HepG2 (cell line): ENCODE results near the gene PPARA. TPM values are rescaled to one million over a fixed set of nuclear protein-coding genes. Genes with fewer than 3 reads are reported as not detected.

ENCODE experiments used
- ATAC-seq: fragments of 200-7000 bp; cut with Tn5 transposase; 3 replicates; pipeline ENCODE4 v1.9.1; 2020; ENCODE audit warnings: mild to moderate bottlenecking, moderate library complexity
- BruUV-seq: library from RNA; stranded (reverse); fragments of 400-500 nt; replicated peaks from 2 replicates; lab custom pipeline; 2021; lab: Mats Ljungman, UMichigan
- CTCF ChIA-PET: fragments of 300-600 bp; formaldehyde crosslinking; extraction: SDS; loops from one replicate; lab custom pipeline; 2021; ENCODE audit warnings: low total read pairs, inconsistent platforms, low intra/inter-chr PET ratio; lab: Yijun Ruan, JAX
- POLR2A ChIA-PET: fragments of 350-600 bp; sonication (Branson Sonifier 250); formaldehyde crosslinking; loops from one replicate; lab custom pipeline; 2020; ENCODE audit warnings: antibody characterized with exemption, inconsistent platforms; lab: Yijun Ruan, JAX
- DNase-seq: peaks from one replicate; pipeline ENCODE4 v3.0.0-alpha.2; 2015; ENCODE audit warnings: low spot score
- FAIRE-seq: peaks from 3 replicates; lab custom pipeline; 2011; peaks lifted over from hg19 to GRCh38; lab: Jason Lieb, UNC
- H2AFZ ChIP-seq: one replicate; pipeline ENCODE4 v1.6.1; 2011; ENCODE audit warnings: low read length, inconsistent platforms
- H3K27ac ChIP-seq: fragments of 300-600 bp; 3 replicates; pipeline ENCODE4 v1.8.0; 2011; ENCODE audit warnings: mixed run types, mild to moderate bottlenecking, mixed read lengths, low read length, inconsistent platforms; ENCODE audit not compliant: insufficient read depth; ENCODE audit errors: extremely low read length
- H3K27me3 ChIP-seq, 2 experiments: fragments of 200-600 bp in 1 of 2; 2 replicates in 1 of 2; 3 replicates in 1 of 2; pipeline versions ENCODE4 v1.6.0 to v1.8.0; 2011; ENCODE audit warnings: low read length in 2 of 2, mild to moderate bottlenecking in 2 of 2, moderate library complexity in 2 of 2, inconsistent platforms in 1 of 2; ENCODE audit not compliant: insufficient read depth in 2 of 2, control insufficient read depth in 1 of 2
- H3K36me3 ChIP-seq, 2 experiments: fragments of 200-600 bp in 1 of 2; replicated peaks in 1 of 2; 2 replicates in 1 of 2; 3 replicates in 1 of 2; pipeline versions ENCODE4 v1.5.1 to v1.8.0; 2011; ENCODE audit warnings: low read length in 2 of 2, inconsistent platforms in 1 of 2; ENCODE audit not compliant: insufficient read depth in 2 of 2, control insufficient read depth in 1 of 2
- H3K4me1 ChIP-seq: 2 replicates; pipeline ENCODE4 v1.5.1; 2012; ENCODE audit warnings: low read length, inconsistent platforms; ENCODE audit not compliant: insufficient read depth
- H3K4me2 ChIP-seq: 2 replicates; pipeline ENCODE4 v1.6.0; 2011; ENCODE audit warnings: low read depth, low read length, inconsistent platforms
- H3K4me3 ChIP-seq, 3 experiments: fragments of 200-600 bp in 1 of 3; sonication (generic), shearing (Covaris generic) in 1 of 3; replicated peaks in 1 of 3; 2 replicates each; pipeline ENCODE4 v1.5.1; 2011 to 2016; ENCODE audit warnings: low read length in 3 of 3, inconsistent platforms in 2 of 3, low read depth in 2 of 3, mild to moderate bottlenecking in 2 of 3, control low read depth in 1 of 3, mixed read lengths in 1 of 3; ENCODE audit not compliant: insufficient read depth in 1 of 3
- H3K79me2 ChIP-seq: one replicate; pipeline ENCODE4 v1.6.1; 2011; ENCODE audit warnings: low read length, inconsistent platforms; ENCODE audit not compliant: insufficient read depth
- H3K9ac ChIP-seq: 2 replicates; pipeline ENCODE4 v1.6.0; 2011; ENCODE audit warnings: mild to moderate bottlenecking, low read depth, low read length, inconsistent platforms; ENCODE audit not compliant: insufficient read depth
- H3K9me3 ChIP-seq: 2 replicates; pipeline ENCODE4 v1.5.1; 2012; ENCODE audit warnings: mild to moderate bottlenecking, low read length
- H4K20me1 ChIP-seq: 2 replicates; pipeline ENCODE4 v1.6.0; 2011; ENCODE audit warnings: inconsistent platforms, mild to moderate bottlenecking, low read length, moderate library complexity; ENCODE audit not compliant: insufficient read depth
- CCDC6 ChIP-seq: sonication (generic); formaldehyde crosslinking; IDR thresholded peaks from 2 replicates; pipeline ENCODE4 v1.8.1; 2022; ENCODE audit warnings: mild to moderate bottlenecking, missing genetic modification reagents, moderate library complexity
- CHD4 ChIP-seq: fragments of 200-600 bp; sonication (generic); IDR thresholded peaks from 2 replicates; pipeline ENCODE4 v1.7.0; 2017; ENCODE audit warnings: mild to moderate bottlenecking, low read length, borderline replicate concordance
- CTCF ChIP-seq: sonication (generic); formaldehyde crosslinking; IDR thresholded peaks from 2 replicates; pipeline ENCODE4 v1.5.0; 2020; ENCODE audit warnings: mild to moderate bottlenecking, missing genetic modification reagents, moderate library complexity
- ELF1 ChIP-seq: sonication (generic); formaldehyde crosslinking; IDR thresholded peaks from 2 replicates; pipeline ENCODE4 v1.4.0; 2020; ENCODE audit warnings: missing genetic modification reagents
- ESRRA ChIP-seq: sonication (generic); formaldehyde crosslinking; IDR thresholded peaks from 2 replicates; pipeline ENCODE4 v1.5.1; 2020; ENCODE audit warnings: mild to moderate bottlenecking, low read depth, missing genetic modification reagents
- HDAC1 ChIP-seq: sonication (generic); formaldehyde crosslinking; IDR thresholded peaks from 2 replicates; pipeline ENCODE4 v1.5.1; 2020; ENCODE audit warnings: mild to moderate bottlenecking, missing genetic modification reagents
- HMGXB3 ChIP-seq: sonication (generic); formaldehyde crosslinking; IDR thresholded peaks from 2 replicates; pipeline ENCODE4 v1.4.0; 2020; ENCODE audit warnings: missing genetic modification reagents, borderline replicate concordance
- IKZF4 ChIP-seq: sonication (generic); formaldehyde crosslinking; IDR thresholded peaks from 2 replicates; pipeline ENCODE4 v1.5.1; 2020; ENCODE audit warnings: borderline replicate concordance, mild to moderate bottlenecking, low read depth, missing genetic modification reagents; ENCODE audit errors: not compliant biosample characterization
- KAT8 ChIP-seq: IDR thresholded peaks from 2 replicates; pipeline ENCODE4 v1.6.1; 2016; ENCODE audit warnings: missing genetic modification reagents, missing compliant biosample characterization
- KDM4B ChIP-seq: sonication (generic); formaldehyde crosslinking; IDR thresholded peaks from 2 replicates; pipeline ENCODE4 v1.4.0; 2020; ENCODE audit warnings: missing genetic modification reagents
- KLF11 ChIP-seq: IDR thresholded peaks from 2 replicates; pipeline ENCODE4 v1.6.1; 2016; ENCODE audit warnings: missing compliant biosample characterization
- NCOA1 ChIP-seq: sonication (generic); formaldehyde crosslinking; IDR thresholded peaks from 2 replicates; pipeline ENCODE4 v1.9.0; 2021; ENCODE audit warnings: missing genetic modification reagents
- SMAD1 ChIP-seq: sonication (generic); formaldehyde crosslinking; IDR thresholded peaks from 2 replicates; pipeline ENCODE4 v1.4.0; 2020; ENCODE audit warnings: missing genetic modification reagents, low read depth, mild to moderate bottlenecking, borderline replicate concordance
- ZBTB7B ChIP-seq: sonication (generic); formaldehyde crosslinking; IDR thresholded peaks from 2 replicates; pipeline ENCODE4 v1.4.0; 2020; ENCODE audit warnings: missing genetic modification reagents
- ZFP1 ChIP-seq: IDR thresholded peaks from 2 replicates; pipeline ENCODE4 v1.6.1; 2016
- ZNF564 ChIP-seq: sonication (generic); formaldehyde crosslinking; IDR thresholded peaks from 2 replicates; pipeline ENCODE4 v1.8.1; 2023; ENCODE audit warnings: mild to moderate bottlenecking, missing genetic modification reagents
- ZNF576 ChIP-seq: sonication (generic); formaldehyde crosslinking; IDR thresholded peaks from 2 replicates; pipeline ENCODE4 v1.4.0; 2020; ENCODE audit warnings: mild to moderate bottlenecking, missing genetic modification reagents
- ZNF629 ChIP-seq: sonication (generic); formaldehyde crosslinking; conservative IDR thresholded peaks from 2 replicates; pipeline ENCODE4 v1.5.0; 2020; ENCODE audit warnings: missing genetic modification reagents
- ZNF768 ChIP-seq: sonication (generic); formaldehyde crosslinking; IDR thresholded peaks from 2 replicates; pipeline ENCODE4 v1.4.0; 2020; ENCODE audit warnings: missing genetic modification reagents
- WGBS: methylation state at CpG from one replicate; pipeline ENCODE4 v1.1.6; 2017; ENCODE audit warnings: low lambda C conversion rate; 5-methylcytosine and 5-hydroxymethylcytosine counted together
- in situ Hi-C: cut with HindIII; loops from 2 replicates; pipeline ENCODE4 v1.10.0; 2017; ENCODE audit warnings: low pct_unique_long_range_greater_than_20kb; ENCODE audit not compliant: extremely low pct_ligation_motif_present
- intact Hi-C: fragments of 100-400 bp; cut with micrococcal nuclease; formaldehyde crosslinking; loops from one replicate; pipeline ENCODE4 v1.10.0; 2022; ENCODE audit not compliant: unreplicated experiment
- polyA plus RNA-seq, 8 experiments: library from polyadenylated mRNA; depleted of rRNA in 3 of 8; stranded (reverse) in 7 of 8; unstranded in 1 of 8; fragments of >200 nt; fragmentation: Illumina TruSeq in 4 of 8; extraction: Trizol in 4 of 8; gene quantifications; 2 replicates each; pipeline versions ENCODE4 v1.2.1 to v1.2.3, GENCODE V29; 2011 to 2016; ENCODE audit warnings: low read depth in 4 of 8, missing spikeins in 1 of 8, mixed read lengths in 1 of 8; ENCODE audit not compliant: insufficient read depth in 1 of 8
- total RNA-seq, 5 experiments: library from RNA; depleted of rRNA; stranded (reverse); fragments of >200 nt; fragmentation: Illumina TruSeq; extraction: Trizol; gene quantifications; 2 replicates each; pipeline ENCODE4 v1.2.3, GENCODE V29; 2016; ENCODE audit warnings: low read depth in 1 of 5

Gene PPARA
- total and polyA plus RNA-seq, 2 of the 13 experiments (the other 11 are each of a cell fraction or from before 2014, with no cell fraction given): 18.2 to 24.7 TPM

GRCh38 chr22:46129390-46130041 lies 20.8 kb upstream of the PPARA start:
- peak overlapping the region in 1 of 3 experiments; percentile 44; a peak in 3 of 6 replicates for H3K4me3 ChIP-seq
- no peaks in the 10 kb centered on the region for H4K20me1 ChIP-seq
- no peak for FAIRE-seq
- peak overlapping the region; percentile 47; the same call in 1 of the 2 replicates for H3K9ac ChIP-seq
- peaks cover 5 to 21% of the 10 kb centered on the region in 2 experiments; a peak in 4 of 5 replicates for H3K27me3 ChIP-seq
- in situ Hi-C loops: loop anchor here (25.0 kb wide), 1 partner anchor 408 kb away; the partner anchor contains the start of gene CELSR1
- ChIA-PET CTCF (no interaction called here), POLR2A (interaction anchor here (1.0 to 1.2 kb wide), 2 partner anchors 17 to 158 kb away, joined by 3 to 4 read pairs; no protein-coding TSS in a partner anchor)
- peaks cover 89% of the 10 kb centered on the region for H3K4me1 ChIP-seq
- DNase-seq: no peak
- H2AFZ ChIP-seq: no peak overlapping the region
- ATAC-seq: peak; percentile 16
- WGBS: 73% methylated on average over 9 of the region's 26 CpGs
- intact Hi-C loops: no loop called here
- no peaks in the 10 kb centered on the region for H3K79me2 ChIP-seq
- H3K9me3 ChIP-seq: no peaks in the 10 kb centered on the region
- H3K36me3 ChIP-seq: no peaks in the 10 kb centered on the region
- H3K4me2 ChIP-seq: peak overlapping the region; percentile 59
- H3K27ac ChIP-seq: no peak overlapping the region
- BruUV-seq: no TSS peak
- TF ChIP-seq CTCF: peak; percentile 10; the same call in 1 of the 2 replicates
- peak; percentile 18; the same call in 1 of the 2 replicates for TF ChIP-seq ZNF768
- TF ChIP-seq CCDC6 (CRISPR knock-in tag): no peak
- peak; percentile 81 for TF ChIP-seq ZNF629 (CRISPR knock-in tag)
- TF ChIP-seq KDM4B (CRISPR knock-in tag): no peak
- TF ChIP-seq ZBTB7B (CRISPR knock-in tag): 0 out of 2 replicates have a peak, but pooled peaks have one; percentile 37
- TF ChIP-seq KAT8 (CRISPR knock-in tag): 0 out of 2 replicates have a peak, but pooled peaks have one; percentile 37
- 0 out of 2 replicates have a peak, but pooled peaks have one; percentile 17 for TF ChIP-seq HDAC1
- TF ChIP-seq ZNF576 (CRISPR knock-in tag): 0 out of 2 replicates have a peak, but pooled peaks have one; percentile 11
- no peak for TF ChIP-seq CHD4
- TF ChIP-seq KLF11 (CRISPR knock-in tag): no peak
- TF ChIP-seq NCOA1 (CRISPR knock-in tag): no peak
- TF ChIP-seq ELF1: peak; percentile 77
- TF ChIP-seq ZNF564 (CRISPR knock-in tag): no peak
- TF ChIP-seq ZFP1: no peak
- TF ChIP-seq SMAD1: 0 out of 2 replicates have a peak, but pooled peaks have one; percentile 27
- TF ChIP-seq IKZF4 (CRISPR knock-in tag): no peak
- 0 out of 2 replicates have a peak, but pooled peaks have one; percentile 37 for TF ChIP-seq ESRRA
- TF ChIP-seq HMGXB3 (CRISPR knock-in tag): no peak
